DMS53 treated with DMSO at 0.1 percent for 48 hours (cell line): Measurements from ENCODE around the gene SINHCAF.

ENCODE experiments used
- DNase-seq: peaks from one replicate; lab custom pipeline; 2025; ENCODE audit not compliant: unreplicated experiment; lab: John Stamatoyannopoulos, UW

Gene SINHCAF

DNA sequence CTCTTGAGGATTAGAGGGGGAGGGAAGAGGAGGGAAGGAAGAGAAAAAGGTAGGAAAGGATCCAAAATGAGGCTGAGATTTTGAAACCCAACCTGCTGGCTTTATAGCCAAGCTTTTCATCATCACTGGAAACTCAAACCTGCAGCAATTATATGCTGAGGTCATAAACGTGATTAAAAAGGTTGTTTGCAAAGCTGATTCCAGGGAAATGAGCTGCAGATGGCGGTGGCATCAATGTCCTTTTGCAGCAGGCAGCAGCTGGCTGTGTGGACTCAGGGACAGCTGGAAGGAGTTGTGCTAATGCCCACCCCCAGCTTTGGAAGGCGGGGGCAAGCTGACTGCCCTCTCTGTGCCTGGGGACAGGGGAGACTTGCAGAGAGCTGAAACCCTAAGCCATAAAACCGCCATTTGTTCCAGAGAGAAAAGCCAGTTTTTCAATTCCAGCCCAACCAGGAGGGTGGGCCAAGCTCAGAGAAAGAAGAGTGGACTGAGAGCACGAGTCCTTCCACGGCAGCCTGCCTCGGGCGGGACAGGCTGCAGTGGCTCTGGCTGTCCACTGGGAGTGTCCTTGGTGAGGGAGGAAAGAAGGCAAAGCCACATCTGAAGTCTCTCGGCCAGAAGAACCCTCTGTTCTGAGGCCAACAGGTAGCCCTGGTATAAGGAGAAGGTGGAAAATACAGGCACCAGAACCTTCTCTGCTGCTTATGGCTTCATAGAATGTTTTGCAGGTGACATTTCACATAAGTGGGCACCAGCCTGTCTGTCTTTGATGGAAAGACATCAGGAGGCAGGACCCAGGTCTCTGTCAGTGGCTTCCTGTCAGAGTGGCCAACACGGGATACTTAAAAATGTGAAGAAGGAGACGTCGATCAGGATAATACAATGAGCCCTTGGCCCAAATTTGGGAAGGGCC, 90.7 kb downstream of the SINHCAF start:
- peak; percentile 94 for DNase-seq

DNA sequence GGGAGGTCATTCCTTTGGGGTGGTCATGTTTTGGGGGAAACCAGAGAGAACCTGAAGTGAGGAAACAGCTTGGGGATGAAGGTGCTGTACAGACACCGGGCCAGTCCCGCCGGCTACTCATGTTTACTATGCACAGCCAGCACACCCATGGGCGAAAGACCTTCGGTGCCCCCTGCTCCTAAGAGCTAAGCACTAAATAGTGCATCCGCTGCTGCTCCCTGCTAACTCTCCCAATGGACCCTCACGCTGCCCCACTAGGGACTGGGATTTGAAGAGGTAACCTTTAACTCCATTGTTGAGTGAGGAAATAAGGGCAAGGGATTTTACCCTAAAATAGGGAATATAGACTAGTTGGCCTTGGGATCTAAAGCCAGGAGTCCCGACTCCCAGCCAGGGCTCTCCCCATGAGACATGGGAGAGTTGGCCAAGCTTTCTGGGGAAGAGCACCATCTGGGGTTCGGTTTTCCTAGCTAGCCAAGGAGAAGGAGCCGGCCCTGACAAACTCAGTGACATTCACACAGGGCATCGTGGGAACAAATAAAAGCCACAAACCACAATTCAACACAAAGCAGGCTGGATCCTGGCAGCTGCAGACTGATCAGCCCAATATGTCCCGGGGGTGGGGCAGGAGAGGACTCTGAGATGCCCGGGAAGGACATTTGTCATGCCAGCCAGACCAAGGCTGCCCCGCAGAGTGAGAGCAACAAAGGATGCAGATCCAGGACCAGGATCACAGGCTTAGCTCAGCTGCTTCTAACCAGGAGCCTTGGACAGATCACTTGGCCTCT, 91.7 kb downstream of the SINHCAF start:
- DNase-seq = no peak

DNA sequence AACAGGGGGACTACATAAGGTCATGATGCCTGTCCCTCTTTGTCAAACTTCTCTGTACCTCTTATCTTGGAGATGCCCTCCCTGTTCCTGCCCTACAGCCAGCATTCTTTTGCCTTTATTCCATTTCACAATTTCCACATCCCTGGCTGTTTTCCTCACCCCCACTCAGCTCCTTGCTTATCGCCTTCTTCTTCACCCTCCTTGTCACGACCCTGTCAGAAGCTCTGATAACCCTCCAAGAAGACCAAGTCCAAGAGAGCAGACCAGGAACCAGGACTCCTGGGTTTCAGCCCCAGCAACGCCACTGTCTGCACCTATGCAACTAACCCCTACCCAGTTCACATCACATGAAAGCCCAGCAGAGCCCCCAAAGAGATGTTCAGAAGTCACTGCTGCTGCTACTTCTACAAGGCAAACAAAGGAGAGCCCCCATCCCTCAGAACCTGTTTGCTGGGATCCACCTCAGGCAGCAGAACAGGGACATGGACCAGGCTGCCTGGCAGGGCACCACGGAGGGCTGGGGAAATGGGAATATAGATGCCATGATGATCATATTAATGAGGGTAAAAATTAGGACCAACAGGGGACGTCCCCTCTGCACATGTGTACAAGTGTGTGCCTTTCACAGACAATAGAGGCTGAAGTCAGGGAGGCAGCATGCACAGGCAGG, 92.8 kb downstream of the SINHCAF start:
- no peak for DNase-seq

DNA sequence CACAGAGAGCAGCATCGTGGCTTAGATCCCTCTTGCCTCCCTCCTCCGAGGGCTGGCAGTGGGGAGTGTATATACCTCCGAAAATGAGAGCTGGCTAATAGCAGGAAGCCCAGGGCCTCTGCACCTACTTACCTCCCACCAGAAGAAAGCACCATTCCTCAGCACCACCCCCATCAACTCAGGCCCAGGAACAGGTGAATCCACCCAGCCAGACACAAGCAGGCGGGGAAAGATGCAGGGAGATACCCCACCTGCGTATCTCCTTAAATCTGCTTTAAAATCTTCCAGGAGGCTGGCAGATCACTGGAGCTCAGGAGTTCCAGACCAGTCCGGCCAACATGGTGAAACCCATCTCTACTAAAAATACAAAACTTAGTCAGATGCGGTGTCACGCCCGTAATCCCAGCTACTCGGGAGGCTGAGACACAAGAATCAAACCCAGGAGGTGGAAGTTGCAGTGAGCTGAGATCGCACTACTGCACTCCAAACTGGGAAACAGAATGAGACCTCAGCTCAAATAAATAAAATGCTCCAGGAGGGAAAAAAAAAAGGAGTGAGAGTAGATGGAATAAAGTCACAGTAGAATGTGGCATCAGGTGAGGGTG, 93.5 kb downstream of the SINHCAF start:
- DNase-seq = no peak

DNA sequence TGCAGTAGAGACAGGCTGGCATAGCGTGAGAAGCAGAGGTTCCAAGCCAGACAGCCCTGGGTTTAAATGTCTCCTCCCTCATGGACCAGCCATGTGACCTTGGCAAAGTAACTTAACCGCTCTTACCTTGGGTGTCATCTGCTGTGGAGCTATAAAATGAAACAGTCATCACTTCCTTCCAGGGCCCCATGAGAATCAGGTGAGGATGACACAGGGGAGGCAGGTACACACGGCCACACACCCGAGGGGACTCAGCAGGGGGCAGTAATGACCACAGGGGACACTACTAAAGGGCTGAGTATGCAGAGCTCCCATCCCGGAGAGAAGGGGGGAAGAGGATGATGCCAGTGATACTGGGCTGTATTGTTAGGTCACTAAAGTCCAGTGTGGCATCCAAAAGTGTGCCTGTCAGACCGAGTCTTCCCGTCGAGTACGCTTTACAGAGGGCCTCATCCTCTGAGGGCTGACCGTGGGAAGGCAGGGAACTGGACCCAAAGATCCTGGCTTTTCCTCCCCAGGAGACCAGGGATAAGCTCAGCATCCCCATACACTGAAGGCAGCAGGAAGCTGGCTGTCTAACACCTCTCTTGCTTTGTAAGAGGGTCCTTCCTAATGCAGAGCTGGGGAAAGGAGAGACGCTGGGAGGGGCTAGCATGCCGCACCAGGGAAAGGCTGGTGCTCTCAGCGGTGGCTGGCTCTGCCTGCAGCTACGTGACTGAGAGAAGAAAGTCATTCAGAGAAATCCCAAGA, 94.2 kb downstream of the SINHCAF start:
- DNase-seq = no peak
